Endodermal cell (in vitro differentiated cells): Measurements from ENCODE around the gene CENPN. TPM values are rescaled to one million over a fixed set of nuclear protein-coding genes. Genes with fewer than 3 reads are reported as not detected.

Experiments
- DNase-seq: peaks from one replicate; pipeline ENCODE4 v3.0.0-alpha.2; 2017
- H3K27ac ChIP-seq: 2 replicates; pipeline ENCODE4 v1.5.1; 2013; ENCODE audit warnings: mild to moderate bottlenecking, low read depth, low read length, moderate library complexity
- H3K27me3 ChIP-seq: 2 replicates; pipeline ENCODE4 v1.6.1; 2013; ENCODE audit warnings: mild to moderate bottlenecking, low read length, moderate library complexity; ENCODE audit not compliant: insufficient read depth, control insufficient read depth, poor library complexity, severe bottlenecking
- H3K36me3 ChIP-seq: 2 replicates; pipeline ENCODE4 v1.7.0; 2013; ENCODE audit warnings: mild to moderate bottlenecking, low read length, moderate library complexity; ENCODE audit not compliant: control insufficient read depth, insufficient read depth
- H3K4me1 ChIP-seq: one replicate; pipeline ENCODE4 v1.7.0; 2013; ENCODE audit warnings: low read length; ENCODE audit not compliant: control insufficient read depth, insufficient read depth
- H3K4me3 ChIP-seq: 2 replicates; pipeline ENCODE4 v1.5.1; 2013; ENCODE audit warnings: mild to moderate bottlenecking, low read length, moderate library complexity
- H3K9ac ChIP-seq: 2 replicates; pipeline ENCODE4 v1.6.1; 2013; ENCODE audit warnings: mild to moderate bottlenecking, low read length, moderate library complexity; ENCODE audit not compliant: poor library complexity, severe bottlenecking; ENCODE audit errors: extremely low read depth
- H3K9me3 ChIP-seq: 2 replicates; pipeline ENCODE4 v1.6.1; 2013; ENCODE audit warnings: mild to moderate bottlenecking, low read length, moderate library complexity; ENCODE audit not compliant: control insufficient read depth
- H3K27ac Mint-ChIP-seq: 2 replicates; pipeline ENCODE4 v1.8.0; 2020; ENCODE audit warnings: mixed read lengths
- H3K27me3 Mint-ChIP-seq: 2 replicates; pipeline ENCODE4 v1.8.0; 2021; ENCODE audit warnings: mild to moderate bottlenecking, mixed read lengths; ENCODE audit not compliant: insufficient read depth
- H3K36me3 Mint-ChIP-seq: 2 replicates; pipeline ENCODE4 v1.8.0; 2020; ENCODE audit warnings: low read depth, mixed read lengths
- H3K4me1 Mint-ChIP-seq: 2 replicates; pipeline ENCODE4 v1.8.0; 2020; ENCODE audit warnings: mixed read lengths
- H3K4me3 Mint-ChIP-seq: 2 replicates; pipeline ENCODE4 v1.8.0; 2020; ENCODE audit warnings: mild to moderate bottlenecking, moderate library complexity, mixed read lengths
- H3K9me3 Mint-ChIP-seq: 2 replicates; pipeline ENCODE4 v1.8.0; 2020; ENCODE audit warnings: mild to moderate bottlenecking, mixed read lengths
- WGBS, 2 experiments: methylation state at CpG; one replicate each; pipeline versions ENCODE4 v1.1.5 to v1.1.7; 2013; ENCODE audit warnings: missing lambda C conversion rate in 2 of 2, mixed read lengths in 1 of 2; ENCODE audit not compliant: insufficient coverage in 1 of 2, insufficient read length in 1 of 2; 5-methylcytosine and 5-hydroxymethylcytosine counted together
- total RNA-seq, 2 donors: library from RNA; stranded (reverse); fragmentation: NEBNext Ultra II Directional in 1 of 2; extraction: Animal tissue kit (Norgen Biotek cat#: 25700) in 1 of 2; gene quantifications; 2 replicates in 1 of 2; 3 replicates in 1 of 2; pipeline ENCODE4 v1.2.1, GENCODE V29; 2021
- TF ChIP-seq, protein P1 (sequence below): fragments of 200-600 bp; sonication (generic); conservative IDR thresholded peaks from 2 replicates; pipeline ENCODE4 v1.5.0; 2021; ENCODE audit warnings: antibody characterized with exemption, mild to moderate bottlenecking

CENPN gene
- total RNA-seq, 2 donors from 2014 or later, result 45.1 to 52.8 TPM

DNA sequence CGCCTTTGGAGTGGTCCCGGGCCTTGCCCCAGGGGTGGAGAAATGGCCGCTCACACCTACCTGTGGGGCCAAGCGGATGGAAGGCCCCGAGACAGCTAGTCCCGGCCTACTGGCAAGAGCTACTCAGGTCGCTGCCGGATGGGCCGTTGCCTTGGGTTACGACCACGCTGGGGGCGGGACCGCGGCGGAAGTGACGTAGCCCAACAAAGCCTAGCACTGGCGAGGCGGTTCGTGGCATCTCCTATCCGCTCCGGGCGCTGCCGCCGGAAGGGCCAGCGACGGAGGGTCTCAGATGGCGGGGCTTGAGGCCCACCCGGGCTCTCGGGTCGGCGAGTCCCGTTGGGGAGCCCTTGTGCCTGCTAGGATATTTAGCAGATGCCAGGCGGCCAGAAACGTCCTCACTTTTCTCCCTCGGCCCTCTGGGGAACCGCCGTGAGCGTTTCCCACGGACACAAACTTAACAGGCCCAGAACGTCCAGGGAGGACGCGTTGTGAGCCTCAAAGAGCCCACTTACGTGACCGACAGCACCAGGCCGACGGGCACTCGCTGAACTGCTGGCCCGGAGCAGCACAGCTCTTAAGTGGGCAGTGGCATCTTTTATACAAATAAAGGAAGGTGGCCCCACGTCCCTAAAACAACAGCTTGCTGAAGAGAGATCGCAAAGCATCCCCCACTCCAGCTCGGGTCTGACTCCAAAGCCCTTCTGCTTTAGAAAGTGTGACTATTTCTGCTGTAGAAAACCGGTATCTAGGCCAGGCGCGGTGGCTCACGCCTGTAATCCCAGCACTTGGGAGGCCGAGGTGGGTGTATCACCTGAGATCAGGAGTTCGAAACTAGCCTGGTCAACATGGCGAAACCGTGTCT, 70.3 kb downstream of the CENPN start, which contains the start of gene C16orf46:
TSS of gene C16orf46 (minus strand) at position 163 of the 865 bp plus-strand sequence. CDS start 13,283 bp downstream, outside the sequence.
- Mint-ChIP-seq H3K9me3 (no peaks in the 10 kb centered on the region), H3K27ac (no peak within 1 kb of the TSS), H3K4me3 (no peak within 1 kb of the TSS), H3K4me1 (peaks cover 23% of the 10 kb centered on the region), H3K36me3 (peaks cover 25% of the 10 kb centered on the region), H3K27me3 (no peaks in the 10 kb centered on the region)
- peak; percentile 99 for DNase-seq
- TF ChIP-seq, protein P1, sequence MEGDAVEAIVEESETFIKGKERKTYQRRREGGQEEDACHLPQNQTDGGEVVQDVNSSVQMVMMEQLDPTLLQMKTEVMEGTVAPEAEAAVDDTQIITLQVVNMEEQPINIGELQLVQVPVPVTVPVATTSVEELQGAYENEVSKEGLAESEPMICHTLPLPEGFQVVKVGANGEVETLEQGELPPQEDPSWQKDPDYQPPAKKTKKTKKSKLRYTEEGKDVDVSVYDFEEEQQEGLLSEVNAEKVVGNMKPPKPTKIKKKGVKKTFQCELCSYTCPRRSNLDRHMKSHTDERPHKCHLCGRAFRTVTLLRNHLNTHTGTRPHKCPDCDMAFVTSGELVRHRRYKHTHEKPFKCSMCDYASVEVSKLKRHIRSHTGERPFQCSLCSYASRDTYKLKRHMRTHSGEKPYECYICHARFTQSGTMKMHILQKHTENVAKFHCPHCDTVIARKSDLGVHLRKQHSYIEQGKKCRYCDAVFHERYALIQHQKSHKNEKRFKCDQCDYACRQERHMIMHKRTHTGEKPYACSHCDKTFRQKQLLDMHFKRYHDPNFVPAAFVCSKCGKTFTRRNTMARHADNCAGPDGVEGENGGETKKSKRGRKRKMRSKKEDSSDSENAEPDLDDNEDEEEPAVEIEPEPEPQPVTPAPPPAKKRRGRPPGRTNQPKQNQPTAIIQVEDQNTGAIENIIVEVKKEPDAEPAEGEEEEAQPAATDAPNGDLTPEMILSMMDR, result no peak
- 18 to 22% methylated on average over 47 to 59 of the region's 59 CpGs for WGBS, 2 experiments
- Histone ChIP-seq H3K4me3 (peak within 1 kb of the TSS; percentile 80), H3K9ac (peak within 1 kb of the TSS; percentile 75), H3K27ac (peak within 1 kb of the TSS; percentile 94), H3K9me3 (no peaks in the 10 kb centered on the region), H3K36me3 (peaks cover 23% of the 10 kb centered on the region), H3K27me3 (no peaks in the 10 kb centered on the region), H3K4me1 (peaks cover 7% of the 10 kb centered on the region)

DNA sequence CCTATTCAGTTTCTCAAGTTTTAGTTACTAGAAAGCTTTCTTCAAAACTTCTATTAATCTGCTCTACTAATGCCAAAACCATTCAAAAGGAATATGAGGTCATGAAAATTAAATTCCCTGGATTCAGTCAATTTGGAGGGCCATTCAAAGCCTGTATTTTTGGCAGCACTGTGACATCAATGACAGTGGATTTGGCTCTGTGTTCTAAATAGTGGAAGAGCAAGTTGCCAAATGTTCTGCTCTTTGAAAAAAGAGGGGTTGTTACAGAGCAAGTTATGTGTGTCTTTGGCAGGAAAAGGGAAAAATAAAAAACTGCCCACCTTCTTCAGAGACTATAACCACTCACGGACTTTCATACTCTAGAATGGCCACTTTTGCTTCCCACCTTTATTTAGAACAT, 73.2 kb downstream of the CENPN start:
- Histone ChIP-seq H3K27me3 (no peaks in the 10 kb centered on the region), H3K27ac (no peak overlapping the region), H3K9me3 (no peaks in the 10 kb centered on the region), H3K4me3 (no peak overlapping the region), H3K4me1 (peaks cover 4% of the 10 kb centered on the region), H3K36me3 (peaks cover 26% of the 10 kb centered on the region), H3K9ac (no peak overlapping the region)
- peaks cover 37% of the 10 kb centered on the region for H3K36me3 Mint-ChIP-seq
- TF ChIP-seq, protein P1, result no peak
- H3K4me3 Mint-ChIP-seq, result no peak overlapping the region
- no peak for DNase-seq
- 71 to 100% methylated on average over 1 of the region's 1 CpG for WGBS, 2 experiments
- no peaks in the 10 kb centered on the region for H3K9me3 Mint-ChIP-seq
- no peak overlapping the region for H3K27ac Mint-ChIP-seq
- no peaks in the 10 kb centered on the region for H3K27me3 Mint-ChIP-seq
- H3K4me1 Mint-ChIP-seq, result peaks cover 21% of the 10 kb centered on the region

DNA sequence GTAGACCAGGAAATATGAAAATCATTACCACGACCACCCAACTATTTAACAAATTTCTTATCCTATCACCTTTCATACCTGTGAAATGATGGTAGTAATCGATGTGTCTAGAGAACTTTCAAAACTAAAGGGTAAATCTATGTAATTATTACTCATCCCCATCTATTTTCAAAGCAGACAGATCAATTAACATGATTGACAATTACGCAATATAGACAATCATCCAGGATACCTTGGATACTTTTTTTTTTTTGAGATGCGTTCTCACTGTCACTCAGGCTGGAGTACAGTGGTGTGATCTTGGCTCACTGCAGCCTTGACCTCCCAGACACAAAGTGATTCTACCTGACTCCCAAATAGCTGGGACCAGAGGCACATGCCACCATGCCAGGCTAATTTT, 74.0 kb downstream of the CENPN start:
- DNase-seq, result no peak
- Histone ChIP-seq H3K9me3 (no peaks in the 10 kb centered on the region), H3K27ac (no peak overlapping the region), H3K9ac (no peak overlapping the region), H3K36me3 (peaks cover 31% of the 10 kb centered on the region), H3K27me3 (no peaks in the 10 kb centered on the region), H3K4me1 (peaks cover 4% of the 10 kb centered on the region), H3K4me3 (no peak overlapping the region)
- TF ChIP-seq, protein P1, result no peak
- WGBS, 2 experiments, result 95 to 100% methylated on average over 1 to 2 of the region's 4 CpGs
- Mint-ChIP-seq H3K4me1 (peaks cover 21% of the 10 kb centered on the region), H3K27ac (no peak overlapping the region), H3K4me3 (no peak overlapping the region), H3K27me3 (no peaks in the 10 kb centered on the region), H3K36me3 (peaks cover 40% of the 10 kb centered on the region), H3K9me3 (no peaks in the 10 kb centered on the region)

Other genes starting within 250 kb of the CENPN start
- 10 to 100 TPM in 1 of 2 donors, 1 to 10 TPM in 1; 9.9 to 12.8 TPM for gene CDYL2, start 202.6 kb upstream of the CENPN start, total RNA-seq
- gene CMC2, start 329 bp upstream of the CENPN start, total RNA-seq, result 100 to 1,000 TPM in 1 of 2 donors, 10 to 100 TPM in 1; 73.8 to 103 TPM
- 10 to 100 TPM; 45.7 to 53.6 TPM for gene ATMIN, start 28.6 kb downstream of the CENPN start, total RNA-seq
- 1 to 10 TPM; 2.9 to 3.9 TPM for gene C16orf46, start 70.0 kb downstream of the CENPN start, total RNA-seq
- 100 to 1,000 TPM; 109 to 118 TPM for gene GCSH, start 89.2 kb downstream of the CENPN start, total RNA-seq
- under 1 TPM; 0.42 to 0.62 TPM for gene BCO1, start 231.5 kb downstream of the CENPN start, total RNA-seq